ENCODE results near the gene ESX1.
"Not testable (repeated sequence)": the region's sequence is repeated elsewhere in the genome, so short reads cannot be mapped to it uniquely, and the experiment has no call there.

ESX1 gene

GRCh38 chrX:104254442-104255115 is at the start of gene ESX1:
Gene ESX1 (minus strand): TSS chrX:104254933. CDS start chrX:104254849, 84 bp downstream.
- no peak for DNase-seq (ENCODE audit: low read depth in 2 of 2)

DNA sequence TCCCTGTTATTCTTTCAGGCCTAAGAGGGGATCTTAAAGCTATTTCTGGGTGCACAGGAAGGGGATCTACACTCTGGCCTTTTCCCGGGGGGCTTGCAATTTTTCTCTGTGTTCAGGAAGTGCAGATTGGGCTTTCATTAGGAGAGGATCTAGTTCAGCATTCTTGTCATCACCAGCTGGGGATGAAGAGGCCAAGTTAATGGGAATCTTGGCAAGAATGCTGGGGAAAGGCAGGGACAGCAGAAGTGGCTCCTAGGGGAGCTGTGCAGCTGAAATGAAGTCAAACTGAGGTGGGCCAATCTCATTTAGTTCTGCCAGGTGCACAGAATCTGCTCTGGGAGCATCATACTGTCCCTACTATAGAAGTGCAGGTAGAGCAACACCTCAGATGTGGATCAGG is 40.9 kb upstream of the ESX1 start:
- DNase-seq (ENCODE audit: low read depth in 2 of 2), result no peak

- DNase-seq (ENCODE audit: low read depth in 2 of 2), result no peak
These were observed 34.2 kb upstream of the ESX1 start for GRCh38 chrX:104288961-104289360.

DNA sequence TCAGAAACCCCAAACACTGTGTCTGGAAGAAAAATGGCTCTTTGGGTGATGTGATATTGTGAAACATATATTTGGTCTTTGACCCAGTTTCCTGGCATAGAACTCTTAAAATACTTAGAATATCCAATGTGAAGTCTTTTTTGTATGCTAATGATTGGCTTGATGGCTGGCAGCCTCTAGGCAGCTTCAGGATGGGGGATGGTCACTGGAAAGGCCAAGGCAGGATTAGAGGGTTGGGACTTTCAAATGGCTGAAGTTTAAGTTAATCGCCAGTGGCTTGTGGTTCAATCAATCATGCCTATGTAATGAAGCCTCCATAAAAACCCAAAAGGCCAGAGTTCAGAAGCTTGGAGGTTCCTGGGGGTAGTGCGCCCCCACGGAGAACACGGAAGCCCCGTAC is 33.5 kb upstream of the ESX1 start:
- DNase-seq (ENCODE audit: low read depth in 2 of 2), result no peak

DNA sequence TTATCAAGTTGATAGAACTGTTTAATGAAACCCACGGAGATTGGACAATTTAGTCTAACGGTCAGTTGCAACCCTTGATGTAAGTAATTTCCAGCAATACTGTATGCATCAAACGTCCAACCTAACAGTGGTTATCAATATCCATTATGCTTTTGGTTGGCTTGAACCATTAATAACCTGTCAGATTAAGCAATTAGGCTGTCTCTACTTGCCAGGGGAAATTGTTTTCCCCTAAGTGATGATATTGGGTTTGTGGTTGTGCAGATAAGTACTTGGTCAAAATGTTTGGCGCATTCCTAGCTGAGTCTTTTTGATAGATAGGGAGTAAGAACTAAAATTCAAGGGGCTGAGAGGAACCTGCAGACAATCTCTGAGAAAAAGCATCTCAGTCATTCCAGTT is 30.5 kb upstream of the ESX1 start:
- DNase-seq (ENCODE audit: low read depth in 2 of 2), result no peak

DNA sequence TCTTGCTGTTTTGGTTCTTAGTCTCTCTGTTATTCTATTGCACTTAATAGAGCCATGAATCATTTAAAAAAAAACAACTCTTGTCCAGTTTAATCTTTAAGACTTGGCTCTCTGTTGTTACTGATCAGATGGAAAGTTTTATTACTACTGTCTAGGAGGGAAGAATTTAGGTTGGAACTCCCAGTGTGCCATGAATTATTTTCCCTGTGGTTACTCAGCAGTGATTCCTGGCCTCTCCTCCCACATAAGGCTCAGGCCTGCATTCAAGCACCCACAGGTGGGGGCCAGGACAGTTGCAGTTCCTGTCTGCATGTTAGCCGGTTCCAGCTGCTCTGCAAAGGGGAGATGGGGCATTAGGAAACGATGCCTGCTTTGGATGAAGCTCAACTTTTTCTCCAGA is 29.8 kb upstream of the ESX1 start:
- no peak for DNase-seq (ENCODE audit: low read depth in 2 of 2)

DNA sequence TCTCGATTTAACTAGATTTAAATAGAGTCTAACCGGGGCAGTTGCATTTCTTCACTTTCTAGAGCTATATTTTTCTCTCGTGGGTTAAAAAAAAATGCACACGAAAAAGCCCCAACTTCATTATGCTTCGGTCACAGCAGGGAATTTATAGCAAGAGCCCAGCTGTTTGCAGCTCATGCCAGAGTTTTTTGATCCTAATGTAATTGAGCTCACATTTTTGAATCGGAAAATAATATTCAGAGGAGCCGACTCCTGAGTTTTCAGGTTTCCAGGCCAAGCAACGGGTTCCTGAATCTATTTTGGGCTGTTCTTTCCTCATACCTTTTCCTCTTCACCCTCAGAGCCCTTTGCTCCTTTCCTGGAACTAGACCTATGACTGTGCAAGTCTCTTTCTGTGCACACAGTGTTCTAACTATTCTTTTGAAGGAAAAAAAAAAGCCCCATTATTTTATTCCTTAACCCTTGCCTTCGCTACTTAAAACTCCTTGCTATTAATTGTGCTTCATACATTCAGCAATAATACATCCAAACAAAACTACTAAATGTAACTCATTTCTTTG is 27.5 kb upstream of the ESX1 start:
- DNase-seq (ENCODE audit: low read depth in 2 of 2), result no peak

GRCh38 chrX:104281564-104281963 is 26.8 kb upstream of the ESX1 start:
- DNase-seq (ENCODE audit: low read depth in 2 of 2), result no peak

DNA sequence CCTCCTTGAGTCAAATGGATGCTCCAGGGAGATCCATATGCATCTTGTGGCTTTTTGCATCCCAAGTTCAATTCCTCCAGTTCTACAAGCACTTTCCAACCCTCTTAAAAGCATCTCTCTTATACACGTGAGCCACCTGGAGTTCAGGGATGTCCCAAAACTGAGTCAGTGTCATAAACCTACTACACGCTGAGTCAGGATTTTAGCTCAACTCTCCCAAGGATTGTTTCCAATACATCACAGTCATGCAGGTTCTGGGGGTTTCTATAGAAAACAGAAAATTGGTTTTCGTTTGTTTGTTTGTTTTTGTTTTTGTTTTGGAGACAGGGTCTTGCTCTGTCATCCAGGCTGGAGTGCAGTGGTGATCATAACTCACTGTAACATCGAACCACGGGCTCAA is 25.9 kb upstream of the ESX1 start:
- DNase-seq (ENCODE audit: low read depth in 2 of 2), result no peak

GRCh38 chrX:104270916-104271512 is 16.3 kb upstream of the ESX1 start:
- DNase-seq (ENCODE audit: low read depth in 2 of 2), result no peak

GRCh38 chrX:104270212-104270611 is 15.5 kb upstream of the ESX1 start:
- DNase-seq (ENCODE audit: low read depth in 2 of 2), result no peak

DNA sequence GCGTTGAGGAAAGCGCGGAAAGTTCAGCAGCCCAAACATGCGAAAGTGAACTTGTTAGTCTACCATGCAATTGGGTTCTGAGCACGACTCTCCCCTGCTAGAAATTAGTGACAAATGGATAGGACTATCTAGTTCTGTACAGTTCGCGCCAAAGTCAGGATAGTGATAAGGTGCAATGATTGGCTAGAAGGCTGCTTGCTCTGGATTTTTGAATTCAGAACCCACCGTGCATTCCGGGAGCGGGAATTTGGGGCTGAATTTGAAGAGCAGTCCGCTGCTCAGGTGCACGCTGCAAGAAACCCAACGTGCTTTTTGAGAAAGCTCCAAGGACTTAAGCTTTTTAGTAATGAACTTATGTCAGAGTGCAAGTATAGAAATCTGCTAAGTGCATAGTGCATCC is 732 bp upstream of the ESX1 start:
- no peak for DNase-seq (ENCODE audit: low read depth in 2 of 2)

GRCh38 chrX:104253567-104254441 is 929 bp downstream of the ESX1 start:
- no peak for DNase-seq (ENCODE audit: low read depth in 2 of 2)

- no peak for DNase-seq (ENCODE audit: low read depth in 2 of 2)
These were observed 4.3 kb downstream of the ESX1 start for GRCh38 chrX:104250470-104250869.

- not testable (repeated sequence) for DNase-seq (ENCODE audit: low read depth in 2 of 2)
These were observed 24.7 kb downstream of the ESX1 start for GRCh38 chrX:104230060-104230459.

DNA sequence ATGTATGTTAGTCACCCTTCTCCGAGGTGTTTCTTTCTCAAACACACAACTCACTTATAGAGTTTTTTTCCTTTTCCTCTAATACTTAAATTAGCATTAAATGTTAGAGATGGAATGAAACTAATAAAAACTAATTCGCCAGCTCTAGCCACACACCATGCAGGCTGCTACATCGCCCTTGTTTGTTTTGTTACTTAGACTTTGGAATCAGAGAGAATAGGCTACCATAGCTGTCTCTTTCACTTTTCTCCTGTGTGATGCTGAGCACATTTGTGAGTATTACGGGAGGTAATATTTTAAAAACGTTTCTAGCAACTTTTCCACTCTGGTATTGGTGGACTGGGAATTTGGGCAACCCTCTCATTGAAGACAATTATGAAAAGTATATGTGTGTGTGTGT is 43.5 kb downstream of the ESX1 start:
- no peak for DNase-seq (ENCODE audit: low read depth in 2 of 2)

DNA sequence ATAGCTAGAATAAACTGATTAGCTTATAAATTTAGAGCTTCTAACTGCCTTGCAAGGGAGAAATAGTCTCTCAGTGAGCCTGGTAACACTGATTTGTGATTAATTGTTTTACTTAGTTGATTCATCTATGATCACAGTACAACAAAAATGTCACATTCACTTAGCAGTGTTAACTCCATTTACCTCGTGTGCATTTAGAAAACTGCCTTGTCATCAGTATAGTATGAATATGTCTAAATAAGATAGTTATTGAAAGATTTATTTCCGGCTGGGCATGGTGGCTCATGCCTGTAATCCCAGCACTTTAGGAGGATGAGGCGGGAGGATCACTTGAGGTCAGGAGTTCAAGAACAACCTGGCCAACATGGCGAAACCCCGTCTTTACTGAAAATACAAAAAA is 49.2 kb downstream of the ESX1 start:
- no peak for DNase-seq (ENCODE audit: low read depth in 2 of 2)

All from stimulated activated CD8-positive, alpha-beta memory T cell treated with anti-CD3 and anti-CD28 coated beads, Interleukin-15, amount 100 ng/mL, for 48 hours (primary cell).